ENCODE data around the gene CCDC102A.
"Not testable (repeated sequence)": the region's sequence is repeated elsewhere in the genome, so short reads cannot be mapped to it uniquely, and the experiment has no call there.

CCDC102A gene

DNA sequence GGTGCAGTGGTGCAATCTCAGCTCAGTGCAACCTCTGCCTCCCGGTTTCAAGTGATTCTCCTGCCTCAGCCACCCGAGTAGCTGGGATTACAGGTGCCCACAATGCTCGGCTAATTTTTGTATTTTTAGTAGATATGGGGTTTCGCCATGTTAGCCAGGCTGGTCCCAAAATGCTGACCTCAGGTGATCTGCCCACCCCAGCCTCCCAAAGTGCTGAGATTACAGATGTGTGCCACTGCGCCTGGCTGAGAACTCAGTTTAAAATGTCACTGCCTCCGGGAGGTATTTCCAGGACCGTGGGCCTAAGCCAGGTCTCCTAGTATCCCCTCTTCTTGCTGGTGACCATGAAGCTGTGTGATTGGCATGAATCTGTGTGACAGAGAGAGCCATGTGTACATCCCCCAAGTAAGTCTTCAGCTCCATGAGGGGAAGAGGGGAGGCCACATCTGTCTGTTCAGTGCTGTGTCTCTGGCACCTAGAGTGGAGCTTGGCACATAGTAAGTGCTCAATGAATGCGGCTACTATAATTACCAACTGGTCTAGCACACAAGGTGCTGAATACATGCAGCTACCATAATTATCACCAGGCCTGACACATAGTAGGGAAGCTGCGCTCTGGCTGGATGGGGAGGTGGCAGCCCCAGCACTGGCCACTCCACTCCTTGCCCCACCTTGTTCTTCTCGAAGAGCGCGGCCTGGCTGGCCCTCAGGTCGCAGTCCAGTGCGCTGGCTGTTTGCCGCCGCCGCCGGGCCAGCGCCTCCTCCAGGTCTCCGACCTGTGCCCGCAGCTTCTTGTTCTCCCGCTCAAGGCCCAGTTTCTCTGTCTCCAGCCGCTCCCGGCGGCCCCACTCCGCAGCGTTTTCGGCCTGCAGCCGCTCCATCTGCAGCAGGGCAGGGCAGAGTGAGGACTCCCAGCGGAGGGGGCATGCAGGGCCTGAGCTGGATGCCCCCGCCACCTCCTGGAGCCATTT, 18.7 kb downstream of the CCDC102A start:
- no peak for DNase-seq

DNA sequence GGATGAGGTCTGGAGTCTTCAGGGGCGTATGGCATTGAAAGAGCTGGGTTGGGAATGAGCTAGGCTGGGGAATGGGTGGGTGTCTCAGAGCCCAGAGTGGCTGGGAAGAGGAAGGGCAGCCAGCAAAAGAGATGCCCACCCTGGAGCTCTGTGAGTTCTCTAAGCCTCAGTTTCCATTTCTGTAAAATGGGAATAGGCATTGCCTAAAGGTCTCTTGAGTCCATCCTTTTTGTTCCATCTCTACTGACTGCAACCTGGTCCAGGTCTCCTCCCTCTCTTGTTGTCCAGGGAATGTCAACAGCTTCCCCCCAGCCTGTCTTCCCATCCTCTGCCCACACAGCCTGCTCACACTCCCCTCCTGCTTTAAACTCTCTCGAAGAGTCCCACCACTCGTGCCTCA, 19.6 kb downstream of the CCDC102A start:
- DNase-seq: no peak

DNA sequence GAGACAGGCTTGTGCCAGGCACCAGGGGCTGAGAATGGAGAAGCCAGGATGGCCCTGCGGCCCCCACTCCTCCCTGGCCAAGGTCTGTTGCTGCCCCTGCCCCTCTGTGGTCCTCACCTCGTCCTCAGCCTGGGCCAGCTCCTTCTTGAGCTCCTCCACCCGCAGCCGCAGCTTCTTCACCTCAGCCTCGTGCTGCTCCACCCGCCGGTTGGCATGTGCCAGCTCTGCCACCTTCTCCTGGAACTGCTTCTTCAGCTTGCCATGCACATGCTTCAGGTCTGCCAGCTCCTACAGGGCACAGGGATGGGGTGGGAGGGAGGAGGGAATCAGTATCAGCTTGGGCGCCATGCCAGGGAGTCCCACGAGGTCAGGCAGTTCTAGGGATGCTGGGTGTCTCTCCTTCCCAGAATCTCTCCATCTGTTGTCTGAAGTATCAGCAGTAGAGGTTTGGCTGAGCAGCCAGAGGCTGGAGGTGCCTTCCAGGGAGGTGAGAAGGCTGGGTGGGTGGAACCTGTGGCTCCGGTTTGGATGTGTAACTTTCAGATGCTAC, 20.1 kb downstream of the CCDC102A start:
- DNase-seq: no peak

DNA sequence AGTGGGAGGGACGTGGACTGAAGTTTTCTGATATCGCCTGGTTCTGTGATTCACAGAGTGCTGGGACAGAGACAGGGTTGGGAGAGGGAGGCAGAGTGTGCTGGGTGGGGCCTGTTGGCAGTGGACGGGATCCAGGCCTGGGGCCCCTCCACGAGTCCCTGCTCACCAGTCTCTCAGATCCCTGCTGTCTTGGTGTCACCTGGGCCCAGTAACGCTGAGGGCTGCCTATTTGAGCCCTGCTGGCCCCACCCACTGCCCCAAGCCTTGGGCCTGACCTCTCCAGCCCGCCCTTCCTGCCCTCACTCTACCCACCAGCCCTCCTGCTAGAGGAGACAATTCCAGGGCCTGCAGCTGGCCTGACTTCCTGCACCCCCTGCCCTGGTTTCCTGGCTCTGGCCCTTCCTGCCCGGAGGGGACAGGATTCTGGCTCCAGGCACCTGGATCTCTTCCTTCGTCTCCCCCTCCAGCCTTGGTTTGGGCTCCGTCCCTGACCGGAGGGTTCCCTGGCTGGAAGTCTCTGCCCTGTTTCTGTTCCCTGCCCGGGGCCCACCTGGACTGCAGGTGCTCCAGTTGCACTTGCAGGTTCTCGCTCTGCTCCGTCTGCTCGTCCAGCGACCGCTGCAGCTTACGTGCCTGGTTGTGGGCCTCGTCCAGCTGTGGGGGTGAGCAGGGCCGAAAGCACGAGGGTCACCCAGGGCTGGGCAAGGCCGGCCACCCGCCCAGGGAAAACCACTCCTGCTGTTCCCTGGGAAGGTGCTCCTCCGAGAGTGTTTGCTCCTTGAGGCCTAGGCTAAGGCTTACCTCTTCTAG, 21.4 kb downstream of the CCDC102A start:
- DNase-seq: no peak

DNA sequence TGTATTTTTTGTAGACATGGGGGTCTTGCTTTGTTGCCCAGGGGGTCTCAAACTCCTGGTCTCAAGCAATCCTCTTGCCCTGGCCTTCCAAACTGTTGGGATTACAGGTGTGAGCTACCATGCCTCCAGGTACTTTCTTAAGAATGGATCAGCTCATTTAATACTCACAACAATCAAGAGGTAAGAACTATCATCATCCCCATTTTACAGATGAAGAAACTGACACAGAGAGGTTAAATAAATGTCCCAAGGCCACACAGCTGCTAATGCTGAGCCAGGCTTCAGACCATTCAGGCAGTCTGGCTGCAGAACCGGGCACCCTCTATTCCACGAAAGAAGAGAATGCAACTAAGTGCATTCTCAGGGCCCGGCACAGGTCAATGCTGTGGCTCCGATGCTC, 22.0 kb downstream of the CCDC102A start:
- DNase-seq: no peak

DNA sequence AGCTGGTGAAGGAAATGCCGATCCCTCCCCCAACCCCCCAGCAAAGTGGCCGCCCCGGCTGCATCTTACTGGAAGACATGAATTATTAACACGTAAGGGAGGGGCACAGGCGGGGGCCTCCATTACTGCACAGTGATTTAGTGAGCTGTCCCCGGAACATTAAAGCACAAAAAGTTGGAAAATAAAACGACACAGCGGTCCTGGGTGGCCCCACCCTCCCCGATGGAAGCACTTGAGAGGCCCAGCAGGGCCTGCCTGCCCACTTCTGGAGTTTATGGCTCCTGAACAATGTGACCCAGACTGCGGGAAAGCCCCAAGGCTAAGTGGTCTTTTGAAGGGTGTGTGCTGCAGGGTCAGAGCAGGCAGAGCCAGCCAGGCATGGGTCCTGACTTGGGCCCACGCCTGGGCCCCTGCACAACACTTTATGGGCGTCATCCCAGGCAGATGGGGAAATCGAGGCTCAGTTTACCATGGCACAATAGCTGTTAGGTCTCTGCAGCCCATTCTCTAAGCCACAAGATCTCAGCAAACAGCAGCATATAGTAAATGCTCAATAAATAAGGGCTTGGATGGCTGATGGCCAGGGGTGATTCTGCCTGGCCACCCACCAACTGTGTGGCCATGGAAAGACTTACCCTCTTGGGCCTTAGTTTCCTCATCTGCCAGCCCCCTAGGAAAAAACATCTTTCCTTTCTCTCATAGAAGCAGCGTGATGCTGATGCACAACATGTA, 22.8 kb downstream of the CCDC102A start:
- no peak for DNase-seq

DNA sequence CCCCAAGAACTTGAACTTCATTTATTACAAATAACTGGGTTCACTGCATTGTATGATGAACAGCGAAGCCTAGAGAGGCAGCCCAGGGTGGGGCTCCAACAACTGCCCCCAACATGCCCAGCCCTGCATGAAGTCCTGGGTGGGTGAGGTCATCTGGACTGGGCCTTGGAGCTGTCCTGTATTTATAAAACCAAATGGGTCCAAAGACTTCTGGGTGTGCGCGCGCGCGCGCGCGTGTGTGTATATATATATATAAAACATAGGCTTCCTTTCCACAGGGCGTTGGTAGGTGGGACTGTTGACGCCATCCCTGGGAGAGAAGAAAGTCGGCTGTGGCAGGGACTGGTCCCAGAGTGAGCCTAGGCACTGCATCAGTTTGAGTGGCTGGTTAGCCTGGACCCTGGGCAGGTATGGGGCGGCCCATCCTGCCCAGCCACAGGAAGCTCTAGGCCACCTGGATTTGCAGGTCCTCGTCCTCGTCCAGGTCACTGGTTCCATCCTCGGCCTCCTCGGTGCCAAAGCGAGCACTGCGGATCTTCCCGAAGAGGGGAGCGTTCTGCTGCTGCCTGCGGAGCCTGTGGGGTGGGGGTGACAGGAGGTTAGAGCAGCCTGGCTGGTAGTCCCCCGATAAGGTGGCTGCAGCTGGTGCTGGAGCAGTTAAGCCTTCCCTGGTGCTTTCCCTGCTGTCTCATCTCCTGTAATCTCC, 23.9 kb downstream of the CCDC102A start:
- no peak for DNase-seq

DNA sequence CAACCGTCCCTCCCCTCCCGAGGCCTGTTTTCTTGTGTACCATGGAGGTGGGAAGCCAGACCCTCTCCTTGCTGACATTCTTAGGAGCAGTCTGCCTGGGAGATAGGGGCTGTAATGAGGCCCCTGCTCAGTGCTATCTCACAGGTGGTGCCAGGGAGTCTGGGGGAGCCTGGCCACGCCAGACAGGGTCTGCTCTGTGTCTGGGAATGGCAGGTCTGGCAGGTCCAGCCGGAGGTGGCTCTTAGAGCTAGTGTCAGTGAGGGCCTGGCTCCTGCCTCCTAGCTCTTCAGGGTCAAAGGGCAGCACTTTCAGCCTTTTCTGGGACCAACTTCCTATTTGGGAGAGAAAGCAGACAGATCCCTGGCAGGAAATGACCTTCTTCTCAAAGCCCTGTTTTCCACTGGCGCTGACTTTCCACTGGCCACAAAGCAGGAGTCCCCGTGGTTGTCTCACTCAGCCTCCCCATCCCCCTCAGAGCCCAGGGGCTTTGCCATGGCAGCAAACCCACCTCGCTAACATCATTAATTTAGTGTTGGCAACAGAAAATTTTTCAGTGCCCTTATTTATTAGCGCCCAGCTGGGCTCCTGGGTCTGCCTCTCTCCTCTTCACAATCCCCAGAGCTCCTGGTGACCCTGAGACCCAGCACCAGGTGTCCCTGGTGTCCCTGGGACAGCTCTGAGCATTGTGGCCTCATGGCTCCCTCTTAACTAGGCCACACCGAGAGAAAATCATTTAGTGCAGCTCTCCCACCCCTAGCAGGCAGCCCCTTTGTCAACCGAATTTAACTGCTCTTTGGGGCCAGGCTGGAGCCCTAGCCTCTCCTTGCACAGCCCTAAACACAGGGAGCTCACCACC, 26.1 kb downstream of the CCDC102A start:
- DNase-seq: no peak

DNA sequence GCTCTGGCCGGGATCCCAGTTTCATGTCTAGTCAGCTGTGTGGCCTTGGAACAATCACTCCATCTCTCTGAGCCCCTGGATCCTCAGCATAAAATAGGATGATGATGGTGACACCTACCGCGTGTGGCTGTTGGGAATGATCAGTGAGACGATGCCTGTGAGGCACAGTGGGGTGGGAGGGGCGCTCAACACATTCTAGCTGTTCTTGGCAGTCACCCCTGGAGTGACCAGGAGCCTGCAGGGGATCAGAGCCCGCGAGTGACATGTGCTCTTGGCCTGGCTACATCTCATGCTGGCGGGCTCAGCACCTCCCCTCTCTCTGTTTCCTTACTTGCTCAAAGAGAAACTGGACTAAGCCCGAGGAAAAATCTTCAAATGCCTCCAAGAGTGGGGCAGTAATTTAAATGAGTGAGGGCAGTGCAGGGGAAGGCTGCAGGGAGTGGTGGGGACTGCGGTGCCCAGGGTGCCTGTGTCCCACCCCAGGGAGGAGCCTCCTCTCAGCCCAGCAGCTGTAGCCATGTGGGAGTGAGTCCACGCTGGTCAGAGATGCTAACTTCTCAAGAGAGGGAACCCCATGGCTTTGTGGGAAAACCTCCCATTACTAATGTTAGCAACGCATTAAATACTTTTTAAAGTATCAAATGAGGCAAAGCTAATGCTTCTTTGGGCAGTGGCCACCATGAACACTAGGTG, 27.0 kb downstream of the CCDC102A start:
- no peak for DNase-seq

DNA sequence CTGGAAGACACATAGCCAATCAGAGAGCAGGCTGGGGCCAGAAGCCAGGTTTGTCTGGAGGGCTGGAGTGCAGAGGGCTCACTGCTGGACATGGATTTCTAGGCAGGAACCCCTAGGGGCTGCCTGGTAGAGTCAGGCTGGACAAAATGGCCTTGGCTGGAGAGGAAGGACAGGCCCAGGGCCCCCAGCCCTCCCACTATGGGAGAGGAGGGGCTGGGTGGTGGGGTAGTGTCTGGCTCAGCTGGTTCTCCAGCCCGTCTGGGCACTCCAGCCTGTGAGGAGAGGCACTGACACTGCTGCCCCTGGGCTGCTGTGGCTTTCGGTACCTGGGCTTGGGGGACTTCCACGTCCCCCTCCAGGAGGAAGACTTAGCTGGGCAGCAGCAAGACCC, 28.3 kb downstream of the CCDC102A start:
- DNase-seq: no peak

DNA sequence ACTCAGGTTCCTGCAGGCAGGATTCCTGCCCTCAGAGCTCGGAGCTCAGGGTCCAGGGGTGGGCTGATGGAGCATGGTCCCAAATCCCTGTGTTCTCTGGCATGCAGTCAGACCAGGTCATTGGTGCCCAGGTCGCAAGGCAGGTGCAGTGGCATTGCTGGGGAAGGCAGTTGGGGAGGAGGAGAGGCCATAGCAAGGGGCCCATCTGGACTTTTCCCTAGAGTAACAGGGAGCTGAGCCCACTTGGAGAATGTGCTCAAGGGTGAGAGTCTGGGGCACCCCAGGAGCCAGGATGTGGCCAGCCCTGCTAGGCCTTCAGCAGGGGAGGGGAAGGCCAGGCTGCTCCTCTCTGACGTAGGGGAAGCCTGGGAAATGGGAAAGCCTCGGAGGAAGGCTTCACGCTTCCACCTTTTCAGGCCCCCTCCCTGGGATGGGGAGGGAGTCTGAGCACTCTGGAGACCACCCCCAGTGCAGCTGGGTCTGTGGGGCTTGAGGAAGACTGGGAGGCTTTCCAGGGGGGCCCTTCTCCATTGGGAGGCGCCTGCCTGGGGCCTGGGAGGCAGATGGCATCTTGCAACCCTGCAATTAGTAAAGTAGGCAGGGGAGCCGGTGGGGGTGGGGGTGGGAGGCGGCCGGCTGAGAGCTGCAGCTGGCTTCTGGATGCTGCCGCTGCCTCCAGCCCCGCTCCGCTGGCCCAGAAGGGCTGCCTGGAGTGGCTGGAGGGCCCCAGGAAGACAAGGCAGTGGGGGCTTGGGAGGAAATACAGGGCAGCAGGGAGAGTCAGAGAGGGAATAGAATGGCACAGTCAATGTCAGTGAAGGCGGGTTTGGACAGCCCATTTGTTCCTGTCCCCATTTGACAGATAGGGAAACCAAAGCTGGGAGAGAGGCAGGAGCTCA, 29.0 kb downstream of the CCDC102A start:
- no peak for DNase-seq

DNA sequence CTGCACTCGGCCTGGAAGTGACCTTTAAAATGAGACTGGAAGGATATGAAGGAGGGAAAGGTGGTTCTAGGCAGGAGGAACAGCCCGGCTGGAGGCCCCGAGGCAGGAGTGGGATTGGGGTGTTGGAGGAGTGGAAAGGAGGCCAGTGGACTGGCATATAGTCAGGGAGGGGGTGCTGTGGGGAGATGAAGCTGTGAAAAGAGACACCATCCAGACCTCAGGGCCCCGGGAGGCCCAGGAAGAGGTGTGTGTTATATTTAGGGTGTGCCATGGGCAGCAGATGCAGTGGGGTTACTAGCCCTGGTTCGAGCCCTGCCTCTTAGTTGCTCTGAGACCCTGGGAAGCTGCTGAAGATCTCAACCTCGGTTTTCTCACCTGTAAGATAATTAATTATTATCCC, 31.2 kb downstream of the CCDC102A start:
- DNase-seq: no peak

DNA sequence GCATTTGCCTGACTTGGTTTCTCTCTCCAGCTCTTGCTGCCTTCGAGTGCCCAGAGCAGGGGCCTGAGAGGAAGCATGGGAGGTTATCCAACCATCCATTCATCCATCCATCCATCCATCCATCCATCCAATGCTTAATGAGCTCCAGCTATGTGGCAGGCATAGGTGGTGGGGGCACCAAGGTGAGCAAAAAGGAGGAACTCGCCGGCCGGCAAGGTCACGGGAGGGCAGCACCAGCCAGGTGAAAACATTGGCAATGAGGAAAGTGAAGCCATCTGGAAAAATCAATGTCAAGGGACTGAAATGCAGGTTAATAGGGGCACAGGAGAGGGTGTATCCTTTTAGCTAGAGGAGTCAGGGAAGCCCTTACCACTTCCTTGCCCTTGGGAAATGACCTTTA, 31.9 kb downstream of the CCDC102A start:
- DNase-seq: no peak

DNA sequence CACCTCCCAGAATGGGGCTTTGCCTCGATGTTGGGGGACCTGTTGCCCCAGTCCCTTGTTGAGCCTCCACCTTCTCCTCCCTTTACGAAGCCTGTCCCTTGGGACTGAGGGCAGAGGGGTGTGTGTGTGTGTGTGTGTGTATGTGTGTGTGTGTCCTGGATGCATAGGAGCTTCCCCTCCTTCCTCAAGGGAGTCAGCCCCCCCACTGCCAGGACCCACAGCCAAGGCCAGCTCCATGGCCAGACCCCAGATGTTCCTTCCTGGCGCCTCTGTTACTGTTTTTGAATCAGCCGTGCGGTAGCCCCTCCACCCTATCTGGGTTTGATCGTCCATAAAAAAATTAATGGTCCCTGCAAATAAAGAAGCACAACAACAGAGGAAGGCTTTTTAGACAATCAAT, 32.4 kb downstream of the CCDC102A start:
- no peak for DNase-seq

DNA sequence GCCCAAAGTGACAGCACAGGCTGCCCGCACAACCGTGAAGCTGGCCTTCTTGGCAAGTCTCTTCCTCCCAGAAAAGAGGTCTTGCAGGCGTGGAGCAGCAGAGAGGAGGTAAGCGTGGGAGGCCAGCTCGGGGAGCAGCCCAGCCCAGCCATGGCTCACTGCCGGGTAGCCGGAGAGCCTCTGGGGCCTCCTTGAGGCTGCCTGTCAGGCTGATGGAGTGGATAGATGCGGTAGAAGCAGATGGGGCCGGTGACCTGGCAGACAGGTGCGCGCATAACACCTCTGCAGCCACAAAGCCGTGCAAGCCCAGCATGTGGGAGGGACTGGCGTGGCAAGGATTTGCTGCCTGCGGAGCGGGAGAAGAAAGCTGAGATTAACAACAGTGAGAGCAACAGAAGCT, 33.0 kb downstream of the CCDC102A start:
- peak; percentile 70 for DNase-seq

DNA sequence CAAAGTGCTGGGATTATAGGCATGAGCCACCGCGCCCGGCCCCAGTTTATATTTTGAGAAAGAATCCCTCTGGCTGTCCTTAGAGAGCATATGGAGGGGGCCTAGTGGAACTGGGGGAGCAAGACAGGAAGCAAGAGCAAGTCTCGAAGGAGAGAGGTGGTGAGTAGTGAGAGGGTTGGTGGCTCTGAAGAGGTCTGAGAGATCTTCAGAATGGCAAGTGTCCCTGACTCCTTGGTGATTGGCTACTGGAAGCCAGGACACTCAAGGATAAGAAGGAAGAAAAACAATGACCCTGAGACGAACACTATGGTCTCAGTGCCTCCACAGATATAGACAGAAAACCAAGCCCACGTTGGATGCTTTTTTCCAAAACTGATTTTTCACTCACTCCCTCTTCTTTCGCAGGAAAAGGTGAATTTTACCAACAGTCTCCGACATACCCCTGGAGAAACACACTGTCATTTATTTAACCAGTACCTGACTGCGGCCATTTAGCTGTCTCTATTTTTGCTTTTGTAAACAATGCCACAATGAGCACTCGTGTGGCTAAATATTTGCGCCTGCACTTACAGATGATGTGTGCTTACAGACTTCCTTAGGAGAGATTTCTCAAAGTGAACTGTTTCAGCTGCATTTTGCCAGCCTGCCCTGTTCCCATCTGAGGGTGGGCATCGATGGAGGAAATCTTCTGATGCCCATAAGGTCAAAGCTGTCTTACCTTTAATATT, 34.2 kb downstream of the CCDC102A start:
- no peak for DNase-seq

DNA sequence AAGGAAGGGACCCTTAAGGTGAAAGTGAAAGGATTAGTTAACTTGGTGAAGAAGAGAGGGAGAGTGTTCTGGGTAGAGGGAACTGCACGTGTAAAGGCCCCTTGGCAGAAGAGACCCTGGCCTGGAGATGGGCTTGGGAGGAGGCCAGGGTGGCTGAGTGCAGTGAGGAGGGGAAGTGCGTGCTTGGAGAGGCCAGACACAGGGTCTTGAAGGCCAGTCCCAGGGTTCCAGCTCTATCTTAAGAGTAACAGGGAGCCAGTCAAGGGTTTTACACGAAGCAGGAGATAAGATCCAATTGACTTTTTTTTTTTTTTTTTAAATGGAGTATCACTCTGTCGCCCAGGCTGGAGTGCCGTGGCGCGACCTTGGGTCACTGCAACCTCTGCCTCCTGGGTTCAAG, 34.9 kb downstream of the CCDC102A start:
- no peak for DNase-seq

DNA sequence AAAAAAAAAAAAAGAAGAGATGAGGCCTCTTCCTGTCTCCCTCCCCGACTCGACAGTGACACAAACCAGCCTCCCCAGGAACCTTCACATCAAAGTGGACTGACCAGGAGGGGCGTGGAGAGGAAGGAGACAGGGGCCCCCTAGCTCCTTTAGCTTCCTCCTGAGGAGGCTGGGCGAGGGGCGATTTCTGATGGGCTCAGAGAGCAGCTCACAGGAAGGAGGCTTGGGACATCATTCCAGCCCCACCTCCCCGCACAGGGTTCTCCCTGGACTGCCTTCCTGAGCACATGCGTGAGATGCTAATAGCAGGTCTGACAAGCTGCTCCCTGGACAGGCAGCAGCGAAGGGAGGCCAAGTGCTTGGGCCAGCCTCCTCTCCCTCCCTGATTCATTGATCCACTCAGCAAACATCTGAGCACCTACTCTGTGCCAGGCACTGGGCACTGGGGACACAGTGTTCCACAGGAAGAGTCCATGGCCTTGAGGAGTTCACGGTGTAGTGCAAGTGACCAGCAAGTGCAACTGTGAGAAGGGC, 35.7 kb downstream of the CCDC102A start:
- no peak for DNase-seq

DNA sequence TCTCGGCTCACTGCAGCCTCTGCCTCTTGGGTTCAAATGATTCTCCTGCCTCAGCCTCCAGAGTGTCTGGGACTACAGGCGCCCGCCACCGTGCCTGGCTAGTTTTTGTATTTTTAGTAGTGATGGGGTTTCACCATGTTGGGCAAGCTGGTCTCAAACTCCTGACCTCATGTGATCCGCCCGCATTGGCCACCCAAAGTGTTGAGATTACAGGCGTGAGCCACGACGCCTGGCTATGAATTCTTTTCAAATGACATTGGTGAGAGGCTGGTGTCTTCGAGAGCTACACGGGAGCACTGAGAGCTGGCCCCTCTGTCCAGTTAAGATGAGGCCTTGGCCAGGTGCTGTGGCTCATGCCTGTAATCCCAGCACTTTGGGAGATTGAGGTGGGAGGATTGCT, 36.4 kb downstream of the CCDC102A start:
- not testable (repeated sequence) for DNase-seq
